OCI-LY1 (cell line): ENCODE data around the gene CCDC14.

Experiments
- EZH2 ChIP-seq: fragments of 200-600 bp; sonication (generic), shearing (Covaris generic); IDR thresholded peaks from 2 replicates; pipeline ENCODE4 v1.8.0; 2017; ENCODE audit warnings: borderline replicate concordance, mixed run types, mild to moderate bottlenecking, antibody characterized with exemption, low read length, moderate library complexity, mixed read lengths
- TF ChIP-seq, protein P1 (sequence below): fragments of 200-600 bp; sonication (generic), shearing (Covaris generic); IDR thresholded peaks from 2 replicates; pipeline ENCODE4 v1.5.1; 2017; ENCODE audit warnings: mild to moderate bottlenecking, antibody characterized with exemption, low read length, moderate library complexity, mixed read lengths

DNA sequence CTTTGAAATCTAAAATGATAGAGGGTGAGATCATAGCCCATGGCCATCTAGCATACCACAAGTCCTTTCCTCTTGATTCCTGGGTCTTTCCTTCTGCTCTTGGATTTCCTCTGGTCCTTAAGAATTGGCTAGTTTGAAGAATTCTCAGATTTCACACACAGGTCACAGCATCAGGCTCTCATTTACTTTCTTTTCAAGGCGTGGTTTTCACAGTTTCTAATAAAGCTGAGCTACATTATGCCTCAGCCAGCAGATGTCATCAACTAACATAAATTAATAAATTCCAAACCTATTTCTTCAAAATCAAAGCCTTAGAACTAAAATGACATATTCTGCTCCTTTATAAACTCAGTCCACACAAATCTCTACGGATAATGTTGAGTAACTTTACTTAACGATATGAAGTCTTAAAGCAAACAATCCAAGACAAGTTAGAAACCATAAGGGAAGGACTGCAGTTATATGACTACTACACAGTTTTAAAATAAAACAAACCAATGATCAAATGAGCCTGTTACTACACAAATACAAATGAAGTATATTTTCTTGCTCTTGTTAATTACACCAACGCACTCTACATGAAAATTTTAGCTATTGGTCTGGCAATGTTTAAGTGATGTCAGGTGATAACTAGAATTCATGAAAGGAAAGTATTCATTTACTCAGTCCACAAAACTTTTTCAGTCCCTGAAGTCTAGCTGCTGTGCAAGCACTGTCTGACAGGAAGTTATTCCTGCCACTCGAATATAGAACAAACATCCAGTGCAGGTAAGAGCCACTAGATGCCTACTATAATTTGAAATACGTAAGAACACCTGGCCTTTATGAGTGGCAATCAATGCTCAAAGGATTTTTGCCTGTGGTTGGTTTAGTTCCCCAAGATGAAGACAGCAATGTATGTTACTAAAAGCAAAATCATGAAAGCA lies 9.2 kb downstream of the CCDC14 start:
- TF ChIP-seq, protein P1, sequence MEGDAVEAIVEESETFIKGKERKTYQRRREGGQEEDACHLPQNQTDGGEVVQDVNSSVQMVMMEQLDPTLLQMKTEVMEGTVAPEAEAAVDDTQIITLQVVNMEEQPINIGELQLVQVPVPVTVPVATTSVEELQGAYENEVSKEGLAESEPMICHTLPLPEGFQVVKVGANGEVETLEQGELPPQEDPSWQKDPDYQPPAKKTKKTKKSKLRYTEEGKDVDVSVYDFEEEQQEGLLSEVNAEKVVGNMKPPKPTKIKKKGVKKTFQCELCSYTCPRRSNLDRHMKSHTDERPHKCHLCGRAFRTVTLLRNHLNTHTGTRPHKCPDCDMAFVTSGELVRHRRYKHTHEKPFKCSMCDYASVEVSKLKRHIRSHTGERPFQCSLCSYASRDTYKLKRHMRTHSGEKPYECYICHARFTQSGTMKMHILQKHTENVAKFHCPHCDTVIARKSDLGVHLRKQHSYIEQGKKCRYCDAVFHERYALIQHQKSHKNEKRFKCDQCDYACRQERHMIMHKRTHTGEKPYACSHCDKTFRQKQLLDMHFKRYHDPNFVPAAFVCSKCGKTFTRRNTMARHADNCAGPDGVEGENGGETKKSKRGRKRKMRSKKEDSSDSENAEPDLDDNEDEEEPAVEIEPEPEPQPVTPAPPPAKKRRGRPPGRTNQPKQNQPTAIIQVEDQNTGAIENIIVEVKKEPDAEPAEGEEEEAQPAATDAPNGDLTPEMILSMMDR: no peak
- TF ChIP-seq EZH2: no peak
